Right ventricle myocardium superior (tissue), 1 donor: Measurements from ENCODE around the gene ZNG1F. TPM values are rescaled to one million over a fixed set of nuclear protein-coding genes. Genes with fewer than 3 reads are reported as not detected.
"Not testable (repeated sequence)": the region's sequence is repeated elsewhere in the genome, so short reads cannot be mapped to it uniquely, and the experiment has no call there.

ENCODE experiments used
- ATAC-seq: fragments of 200-7000 bp; cut with Tn5 transposase; one replicate; pipeline ENCODE4 v1.9.1; 2020; ENCODE audit warnings: mild to moderate bottlenecking; ENCODE audit not compliant: poor library complexity
- DNase-seq: peaks from one replicate; pipeline ENCODE4 v3.0.0-alpha.2; 2020
- intact Hi-C: fragments of 100-400 bp; cut with DNase I; formaldehyde crosslinking; loops from one replicate; pipeline ENCODE4 v1.11.2; 2022
- microRNA-seq: library from miRNA; unstranded; fragments of <30 nt; microRNA quantifications from one replicate; pipeline ENCODE4 v1.2.0, GENCODE V29; 2020
- total RNA-seq: library from RNA; stranded (reverse); fragmentation: NEBNext Ultra II Directional; extraction: Animal tissue kit (Norgen Biotek cat#: 25700); gene quantifications from one replicate; pipeline ENCODE4 v1.2.1, GENCODE V29; 2021
- donor health status: DM: no; HTN: yes; CAD: no; lungs with severe emphysema.

ZNG1F gene
- total RNA-seq, 1 donor from 2014 or later = 2.3 TPM

DNA sequence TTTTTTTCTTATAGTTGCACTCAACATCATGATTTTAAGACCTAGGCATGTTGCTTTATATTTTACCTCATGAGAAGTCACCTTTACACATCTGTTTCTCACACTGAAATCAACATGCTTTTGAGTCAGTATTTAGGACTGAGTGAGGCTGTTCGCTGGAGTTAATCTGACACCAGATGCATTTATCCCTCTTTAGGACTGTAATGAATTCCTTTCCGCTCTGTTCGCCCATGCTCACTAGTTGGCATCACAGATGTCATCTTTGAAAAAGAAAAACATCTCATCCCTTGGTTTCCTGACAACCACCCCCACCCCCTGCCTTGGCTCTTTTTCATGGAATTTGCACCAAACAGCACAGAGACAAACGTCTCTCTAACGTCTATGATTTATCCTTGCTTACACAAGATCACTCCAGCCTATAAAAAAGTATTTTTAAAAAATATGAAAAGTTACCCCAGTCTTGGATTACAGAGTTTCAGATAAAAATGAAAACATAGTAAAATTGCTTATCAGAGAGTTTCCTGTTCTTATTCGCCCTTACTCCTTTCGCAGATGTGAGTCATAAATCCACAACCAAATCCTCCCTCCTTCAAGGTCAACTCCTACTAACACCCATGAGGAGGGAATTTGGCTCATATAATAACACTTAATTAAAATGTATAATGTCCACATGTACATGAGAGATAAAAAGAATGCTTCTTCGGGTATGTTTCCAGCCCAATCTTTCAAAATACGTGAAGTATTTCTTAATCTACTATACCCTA lies 94.9 kb downstream of the ZNG1F start:
- intact Hi-C loops = not testable (repeated sequence)

DNA sequence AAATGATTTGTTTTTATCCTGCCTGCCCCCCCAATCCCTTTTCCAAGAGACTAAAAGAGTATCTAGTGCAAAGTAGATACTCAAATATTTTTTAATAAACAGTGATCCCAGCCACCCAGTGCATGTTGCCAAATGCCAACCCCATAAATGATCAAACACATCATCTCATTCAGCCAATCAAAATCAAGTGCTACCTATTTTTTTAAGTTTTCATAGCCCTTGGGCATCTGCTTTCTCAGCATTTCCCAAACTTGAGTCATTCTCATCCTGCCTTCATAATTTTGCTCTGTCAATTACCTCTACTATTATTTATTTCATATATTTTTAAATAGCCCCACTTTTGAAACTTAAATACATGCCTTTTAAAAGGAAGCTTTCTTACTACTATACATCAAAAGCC lies 98.2 kb downstream of the ZNG1F start:
- ATAC-seq, DNase-seq, intact Hi-C loops: not testable (repeated sequence)

More for the DNA sequence above, 94.9 kb downstream of the ZNG1F start:
- not testable (repeated sequence) for DNase-seq, ATAC-seq

- ATAC-seq, DNase-seq, intact Hi-C loops: not testable (repeated sequence)
Measured at GRCh38 chr9:41090386-41090785, 98.7 kb downstream of the ZNG1F start.

- peak; percentile 89 for ATAC-seq
- DNase-seq, intact Hi-C loops: not testable (repeated sequence)
Measured at GRCh38 chr9:41088450-41089059, 100.6 kb downstream of the ZNG1F start.

DNA sequence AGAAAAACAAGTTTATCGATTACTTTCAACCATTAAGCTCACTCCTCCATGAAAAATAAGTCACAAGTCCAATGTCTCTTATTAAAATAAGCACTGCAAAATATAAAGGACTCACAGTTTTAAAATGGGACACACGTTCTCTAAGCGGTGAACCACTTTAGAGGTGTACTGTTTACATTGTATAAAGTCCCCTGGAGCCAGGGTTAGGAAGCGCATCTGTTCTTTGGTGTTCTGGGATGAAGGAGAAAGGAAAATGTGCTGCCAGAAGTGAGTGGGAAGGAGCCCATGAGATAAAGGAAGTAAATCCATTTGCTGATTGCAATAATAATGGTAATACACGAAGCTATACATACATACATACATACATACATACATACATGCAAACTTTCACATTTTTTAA lies 101.2 kb downstream of the ZNG1F start:
- DNase-seq, ATAC-seq, intact Hi-C loops: not testable (repeated sequence)

- intact Hi-C loops, DNase-seq: not testable (repeated sequence)
- peak; percentile 59 for ATAC-seq
Measured at GRCh38 chr9:41087157-41087780, 101.8 kb downstream of the ZNG1F start.

DNA sequence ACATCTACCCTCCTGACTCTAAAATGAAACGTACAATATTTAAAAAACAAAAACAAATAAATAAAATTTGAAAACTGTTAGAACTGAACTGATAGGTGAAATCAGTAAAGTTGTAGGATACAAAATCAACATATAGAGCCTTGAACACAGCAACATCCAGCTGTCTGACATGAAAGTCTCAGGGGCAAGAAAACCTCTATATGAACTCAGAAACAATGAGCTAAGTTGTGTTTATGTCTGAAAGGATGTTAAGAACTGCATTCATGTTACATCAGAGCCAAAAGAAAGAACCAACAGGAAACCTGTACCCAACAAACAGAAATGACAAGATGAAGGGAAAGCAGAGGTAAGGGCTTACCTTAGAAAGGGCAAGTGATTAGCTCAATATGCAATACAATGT lies 102.4 kb downstream of the ZNG1F start:
- ATAC-seq, intact Hi-C loops, DNase-seq: not testable (repeated sequence)

- intact Hi-C loops, ATAC-seq, DNase-seq: not testable (repeated sequence)
Measured at GRCh38 chr9:41086215-41086614, 102.9 kb downstream of the ZNG1F start.

DNA sequence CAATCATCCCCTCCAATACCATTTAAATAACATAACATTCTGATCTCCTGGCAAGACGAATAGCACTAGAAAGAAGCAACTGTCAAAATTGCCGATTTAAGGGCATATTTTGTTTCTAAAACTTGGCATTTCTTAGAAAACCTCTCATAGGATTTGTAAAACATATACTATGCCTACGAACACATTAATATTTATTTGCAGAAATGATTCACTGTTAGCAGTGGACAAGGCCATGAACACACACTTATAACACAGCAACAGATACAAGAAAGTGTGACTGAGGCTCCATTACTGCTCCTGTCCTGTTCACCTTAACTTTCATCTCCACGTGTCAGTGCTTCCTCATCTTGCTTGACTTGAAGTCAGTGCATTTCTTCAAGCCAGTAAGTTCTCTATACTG lies 106.8 kb downstream of the ZNG1F start:
- ATAC-seq, intact Hi-C loops, DNase-seq: not testable (repeated sequence)

Small RNA genes lying within 50 kb of the gene (microRNA-seq; reads per million reads assigned to microRNA genes)
- not detected for gene MIR4477A

Other genes starting within 250 kb of the ZNG1F start
- not detected for gene FOXD4L6, start 60.6 kb downstream of the ZNG1F start, total RNA-seq